Testis (tissue), 3 donors: ENCODE measurements around the gene RHEX. TPM values are rescaled to one million over a fixed set of nuclear protein-coding genes. Genes with fewer than 3 reads are reported as not detected.

Experiments
- DNase-seq: peaks from one replicate; pipeline ENCODE4 v3.0.0-alpha.2; 2019
- H3K27ac ChIP-seq, 2 donors: fragments of 200-600 bp; sonication (generic); one replicate each; pipeline ENCODE4 v1.5.1; 2019
- H3K27me3 ChIP-seq: fragments of 200-600 bp; sonication (generic); one replicate; pipeline ENCODE4 v1.5.1; 2019
- H3K36me3 ChIP-seq: fragments of 200-600 bp; sonication (generic); one replicate; pipeline ENCODE4 v1.5.1; 2017; ENCODE audit warnings: low read depth; ENCODE audit errors: missing control alignments
- H3K4me1 ChIP-seq: fragments of 200-600 bp; sonication (generic); one replicate; pipeline ENCODE4 v1.5.1; 2019
- H3K4me3 ChIP-seq, 2 donors: fragments of 200-600 bp; sonication (generic); one replicate each; pipeline ENCODE4 v1.5.1; 2017 to 2019
- H3K9me3 ChIP-seq: fragments of 200-600 bp; sonication (generic); one replicate; pipeline ENCODE4 v1.5.1; 2017
- POLR2A ChIP-seq: fragments of 450-650 bp; IDR thresholded peaks from one replicate; pipeline ENCODE4 v1.6.1; 2017; ENCODE audit warnings: antibody characterized with exemption, mild to moderate bottlenecking, moderate library complexity
- WGBS, 2 donors: methylation state at CpG; one replicate each; pipeline ENCODE4 v1.1.5; 2018; 5-methylcytosine and 5-hydroxymethylcytosine counted together
- intact Hi-C: fragments of 100-400 bp; cut with DNase I; formaldehyde crosslinking; loops from one replicate; pipeline ENCODE4 v1.15.1; 2023; ENCODE audit warnings: low total_unique reads
- polyA plus RNA-seq: library from polyadenylated mRNA; stranded (reverse); fragments of 350-450 nt; fragmentation: Illumina TruSeq; extraction: RNeasy Lipid Tissue Mini Kit (QIAGEN cat#74804); gene quantifications from one replicate; pipeline ENCODE4 v1.2.3, GENCODE V29; 2014; ENCODE audit warnings: low read depth, low replicate concordance; ENCODE audit not compliant: insufficient read depth
- total RNA-seq, 2 donors: library from RNA; depleted of rRNA; stranded (reverse); fragments of >200 nt; gene quantifications; one replicate each; pipeline ENCODE4 v1.2.3, GENCODE V29; 2016
- TF ChIP-seq, protein P1 (sequence below), 3 experiments: fragments of 450-650 bp in 2 of 3; fragments of 200-600 bp in 1 of 3; sonication (generic) in 1 of 3; IDR thresholded peaks; one replicate each; pipeline ENCODE4 v1.5.1; 2016 to 2019; ENCODE audit warnings: antibody characterized with exemption in 3 of 3, mild to moderate bottlenecking in 2 of 3, moderate library complexity in 1 of 3

The RHEX gene
- total and polyA plus RNA-seq, 3 donors from 2014 or later = 2.4 to 3.0 (median 2.9) TPM

DNA sequence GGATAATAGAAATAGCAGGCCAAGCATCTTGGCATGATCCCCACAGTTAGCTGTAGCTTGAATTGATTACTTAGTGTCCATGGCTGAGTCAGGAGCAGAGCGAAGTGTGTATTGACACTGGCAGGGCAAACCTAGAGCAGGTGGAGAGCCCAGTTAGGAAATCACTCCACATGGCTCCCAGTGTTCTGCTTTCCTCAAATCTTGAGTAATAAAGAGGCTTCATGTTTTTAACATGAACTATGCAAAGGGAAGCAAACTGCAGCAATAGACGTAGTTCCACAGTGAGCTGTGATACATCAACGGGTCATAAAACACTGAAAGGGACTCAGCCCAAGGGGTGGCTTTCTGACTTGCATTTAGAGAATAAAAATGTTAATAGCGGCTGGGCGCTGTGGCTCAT lies 28.9 kb downstream of the RHEX start:
- TF ChIP-seq, protein P1, sequence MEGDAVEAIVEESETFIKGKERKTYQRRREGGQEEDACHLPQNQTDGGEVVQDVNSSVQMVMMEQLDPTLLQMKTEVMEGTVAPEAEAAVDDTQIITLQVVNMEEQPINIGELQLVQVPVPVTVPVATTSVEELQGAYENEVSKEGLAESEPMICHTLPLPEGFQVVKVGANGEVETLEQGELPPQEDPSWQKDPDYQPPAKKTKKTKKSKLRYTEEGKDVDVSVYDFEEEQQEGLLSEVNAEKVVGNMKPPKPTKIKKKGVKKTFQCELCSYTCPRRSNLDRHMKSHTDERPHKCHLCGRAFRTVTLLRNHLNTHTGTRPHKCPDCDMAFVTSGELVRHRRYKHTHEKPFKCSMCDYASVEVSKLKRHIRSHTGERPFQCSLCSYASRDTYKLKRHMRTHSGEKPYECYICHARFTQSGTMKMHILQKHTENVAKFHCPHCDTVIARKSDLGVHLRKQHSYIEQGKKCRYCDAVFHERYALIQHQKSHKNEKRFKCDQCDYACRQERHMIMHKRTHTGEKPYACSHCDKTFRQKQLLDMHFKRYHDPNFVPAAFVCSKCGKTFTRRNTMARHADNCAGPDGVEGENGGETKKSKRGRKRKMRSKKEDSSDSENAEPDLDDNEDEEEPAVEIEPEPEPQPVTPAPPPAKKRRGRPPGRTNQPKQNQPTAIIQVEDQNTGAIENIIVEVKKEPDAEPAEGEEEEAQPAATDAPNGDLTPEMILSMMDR (IDR thresholded peaks at IDR 0.05) = no peak
- TF ChIP-seq POLR2A = no peak
- Histone ChIP-seq H3K9me3 (no peaks in the 10 kb centered on the region), H3K4me3 (no peak overlapping the region), H3K4me1 (no peaks in the 10 kb centered on the region), H3K27ac (no peak overlapping the region), H3K36me3 (no peaks in the 10 kb centered on the region), H3K27me3 (no peaks in the 10 kb centered on the region)
- no peak for DNase-seq
- WGBS, 2 donors = 92 to 96% methylated on average over 5 of the region's 5 CpGs
- intact Hi-C loops = no loop called here

DNA sequence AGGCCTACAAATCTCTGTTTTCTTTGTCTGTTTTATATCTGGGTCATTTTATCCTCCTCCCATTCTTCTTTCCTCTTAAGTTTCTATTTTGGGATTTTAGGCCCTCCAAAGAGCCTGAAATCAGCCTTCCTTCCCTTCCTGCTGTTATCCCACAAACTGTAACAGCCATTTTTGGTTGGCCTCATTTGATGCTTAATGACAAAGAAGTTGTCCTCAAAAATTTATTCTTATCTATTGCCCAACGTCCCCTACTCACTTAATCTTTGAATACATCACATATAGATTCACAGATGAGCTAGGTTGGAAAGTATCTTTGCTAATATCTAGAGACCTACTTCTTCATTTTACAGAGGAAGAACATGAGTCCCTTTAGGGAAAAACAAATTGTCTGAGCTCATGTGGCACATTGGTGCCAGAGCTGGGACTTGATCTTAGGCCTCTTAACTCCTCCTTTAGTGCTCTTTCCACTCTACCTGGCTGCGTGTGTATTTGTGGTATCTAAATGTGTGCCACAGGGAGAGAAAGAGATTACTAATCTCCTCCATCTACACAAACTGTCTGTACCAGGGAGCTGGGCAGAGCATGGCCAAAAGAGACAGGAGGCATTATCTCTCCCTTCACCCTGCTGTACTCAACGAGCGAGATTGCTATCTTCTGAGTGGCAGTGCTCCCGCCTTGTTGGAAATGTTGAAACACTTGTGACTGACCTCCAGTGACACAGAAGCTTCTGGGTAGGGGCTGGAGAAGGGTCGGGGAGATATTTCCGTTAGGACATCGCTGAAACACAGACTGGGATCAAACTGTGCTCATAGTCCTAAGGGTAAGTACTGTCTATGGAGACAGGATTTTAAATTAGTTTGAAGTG lies 30.1 kb downstream of the RHEX start:
- Histone ChIP-seq H3K27me3 (no peaks in the 10 kb centered on the region), H3K4me1 (no peaks in the 10 kb centered on the region), H3K9me3 (no peaks in the 10 kb centered on the region), H3K27ac (no peak overlapping the region), H3K4me3 (no peak overlapping the region), H3K36me3 (no peaks in the 10 kb centered on the region)
- 70 to 77% methylated on average over 8 of the region's 8 CpGs for WGBS, 2 donors
- DNase-seq = no peak
- intact Hi-C loops = no loop called here
- no peak for TF ChIP-seq POLR2A
- TF ChIP-seq, protein P1 (IDR thresholded peaks at IDR 0.05) = no peak

DNA sequence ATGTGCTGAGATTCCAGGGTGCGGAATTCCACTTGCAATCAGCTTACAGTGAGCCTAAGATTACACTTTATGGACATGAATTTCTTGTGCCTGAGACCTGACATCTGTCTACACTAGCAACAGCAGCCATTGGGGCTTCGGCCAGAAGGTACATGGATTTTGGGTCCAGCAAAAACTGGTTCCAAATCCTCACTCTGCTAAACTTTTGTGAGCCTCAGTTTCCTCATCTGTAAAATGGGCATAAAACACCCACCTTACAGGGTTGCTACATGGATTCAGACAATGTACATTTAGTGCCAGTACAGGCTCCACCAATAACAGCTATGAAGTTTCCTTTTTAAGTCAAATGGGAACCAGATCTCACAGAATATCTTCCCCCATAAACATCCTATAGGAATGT lies 30.8 kb downstream of the RHEX start:
- 90 to 96% methylated on average over 2 of the region's 2 CpGs for WGBS, 2 donors
- H3K9me3 ChIP-seq = no peaks in the 10 kb centered on the region
- TF ChIP-seq POLR2A = no peak
- TF ChIP-seq, protein P1 (IDR thresholded peaks at IDR 0.05) = no peak
- H3K4me3 ChIP-seq = no peak overlapping the region
- no peaks in the 10 kb centered on the region for H3K27me3 ChIP-seq
- DNase-seq = no peak
- intact Hi-C loops = no loop called here
- H3K36me3 ChIP-seq = no peaks in the 10 kb centered on the region
- no peaks in the 10 kb centered on the region for H3K4me1 ChIP-seq
- H3K27ac ChIP-seq = no peak overlapping the region

DNA sequence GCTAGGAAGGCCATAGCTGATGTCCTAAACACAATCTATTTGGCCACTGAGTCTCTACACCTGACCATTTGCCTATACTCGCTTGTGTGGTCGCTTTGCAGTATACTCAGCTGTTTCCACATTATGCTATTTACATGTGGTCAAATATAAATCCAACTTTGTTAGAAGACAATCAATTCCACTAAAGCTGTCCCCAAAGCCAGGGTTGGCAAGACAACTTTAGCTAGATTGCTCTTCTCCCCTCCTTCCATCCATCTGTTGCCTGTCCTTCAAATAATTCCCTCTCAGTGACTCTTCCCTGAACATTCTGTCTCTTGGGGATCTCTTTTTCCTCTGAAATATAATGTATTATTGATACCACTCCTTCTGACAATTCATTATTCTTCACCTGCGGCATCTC lies 34.1 kb downstream of the RHEX start:
- H3K4me1 ChIP-seq = no peaks in the 10 kb centered on the region
- no peaks in the 10 kb centered on the region for H3K27me3 ChIP-seq
- WGBS, 2 donors = 94 to 96% methylated on average over 3 of the region's 3 CpGs
- H3K4me3 ChIP-seq = no peak overlapping the region
- H3K27ac ChIP-seq = no peak overlapping the region
- no peak for DNase-seq
- no peak for TF ChIP-seq POLR2A
- no peaks in the 10 kb centered on the region for H3K9me3 ChIP-seq
- H3K36me3 ChIP-seq = no peaks in the 10 kb centered on the region
- intact Hi-C loops = no loop called here

DNA sequence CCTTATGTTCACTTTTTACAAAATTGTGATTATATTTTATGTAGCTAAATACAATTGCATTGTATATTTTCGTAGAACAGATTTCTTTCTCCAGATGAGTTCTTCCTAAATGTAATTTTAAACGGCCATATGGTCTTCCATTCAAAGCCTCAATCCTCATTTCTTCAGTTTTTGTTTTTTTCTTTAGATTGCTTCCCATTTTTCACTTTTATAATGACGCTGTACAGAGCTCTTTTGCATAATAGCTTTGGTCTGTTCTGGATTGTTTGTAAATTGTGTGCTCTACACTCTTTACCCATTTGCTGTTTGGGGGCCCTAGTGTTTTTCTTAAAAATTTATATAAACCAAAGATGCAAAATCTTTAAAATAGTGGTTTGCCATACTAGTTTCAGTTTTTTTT lies 36.4 kb downstream of the RHEX start:
- 88 to 90% methylated on average over 3 of the region's 3 CpGs for WGBS, 2 donors
- no peak for DNase-seq
- TF ChIP-seq POLR2A = no peak
- TF ChIP-seq, protein P1 (IDR thresholded peaks at IDR 0.05) = no peak
- H3K36me3 ChIP-seq = no peaks in the 10 kb centered on the region
- intact Hi-C loops = no loop called here
- H3K27ac ChIP-seq = no peak overlapping the region
- no peaks in the 10 kb centered on the region for H3K27me3 ChIP-seq
- no peaks in the 10 kb centered on the region for H3K4me1 ChIP-seq
- no peaks in the 10 kb centered on the region for H3K9me3 ChIP-seq
- no peak overlapping the region for H3K4me3 ChIP-seq
